MM.1S (cell line): ENCODE data around the gene BLOC1S1.

Source experiments
- EZH2 ChIP-seq: fragments of 300-600 bp; sonication (generic); optimal IDR thresholded peaks from 2 replicates; pipeline ENCODE3; 2017; ENCODE audit warnings: low read depth, mild to moderate bottlenecking, antibody characterized with exemption, low read length, mixed read lengths
- TF ChIP-seq, protein P1 (sequence below): fragments of 300-600 bp; sonication (generic); IDR thresholded peaks from 2 replicates; pipeline ENCODE4 v1.5.1; 2016; ENCODE audit warnings: antibody characterized with exemption, low read length, mixed read lengths

- TF ChIP-seq, protein P1, sequence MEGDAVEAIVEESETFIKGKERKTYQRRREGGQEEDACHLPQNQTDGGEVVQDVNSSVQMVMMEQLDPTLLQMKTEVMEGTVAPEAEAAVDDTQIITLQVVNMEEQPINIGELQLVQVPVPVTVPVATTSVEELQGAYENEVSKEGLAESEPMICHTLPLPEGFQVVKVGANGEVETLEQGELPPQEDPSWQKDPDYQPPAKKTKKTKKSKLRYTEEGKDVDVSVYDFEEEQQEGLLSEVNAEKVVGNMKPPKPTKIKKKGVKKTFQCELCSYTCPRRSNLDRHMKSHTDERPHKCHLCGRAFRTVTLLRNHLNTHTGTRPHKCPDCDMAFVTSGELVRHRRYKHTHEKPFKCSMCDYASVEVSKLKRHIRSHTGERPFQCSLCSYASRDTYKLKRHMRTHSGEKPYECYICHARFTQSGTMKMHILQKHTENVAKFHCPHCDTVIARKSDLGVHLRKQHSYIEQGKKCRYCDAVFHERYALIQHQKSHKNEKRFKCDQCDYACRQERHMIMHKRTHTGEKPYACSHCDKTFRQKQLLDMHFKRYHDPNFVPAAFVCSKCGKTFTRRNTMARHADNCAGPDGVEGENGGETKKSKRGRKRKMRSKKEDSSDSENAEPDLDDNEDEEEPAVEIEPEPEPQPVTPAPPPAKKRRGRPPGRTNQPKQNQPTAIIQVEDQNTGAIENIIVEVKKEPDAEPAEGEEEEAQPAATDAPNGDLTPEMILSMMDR: no peak
- no peak for TF ChIP-seq EZH2
These were observed 29.7 kb downstream of the BLOC1S1 start for GRCh38 chr12:55745361-55746173.
